Gastrocnemius medialis (tissue), 4 donors: ENCODE results near the gene MBNL2. TPM values are rescaled to one million over a fixed set of nuclear protein-coding genes. Genes with fewer than 3 reads are reported as not detected.

ENCODE experiments used
- ATAC-seq, 2 donors: fragments of 150-250 bp; one replicate each; pipeline ENCODE4 v1.9.1; 2016
- DNase-seq, 2 donors: peaks; one replicate each; pipeline ENCODE4 v3.0.0-alpha.2; 2019
- H3K27ac ChIP-seq, 4 donors: fragments of 200-600 bp; sonication (generic); 1 replicate in 1 of 4; 2 replicates in 3 of 4; pipeline ENCODE4 v1.5.1; 2016 to 2018; ENCODE audit warnings: mild to moderate bottlenecking in 2 of 4, moderate library complexity in 1 of 4
- H3K27me3 ChIP-seq, 3 donors: fragments of 200-600 bp; sonication (generic) in 2 of 3; 1 replicate in 1 of 3; 2 replicates in 2 of 3; pipeline versions ENCODE4 v1.5.1 to v1.6.0; 2016 to 2019; ENCODE audit warnings: mild to moderate bottlenecking in 1 of 3, moderate library complexity in 1 of 3
- H3K36me3 ChIP-seq, 2 donors: fragments of 200-600 bp; sonication (generic) in 1 of 2; one replicate each; pipeline ENCODE4 v1.5.1; 2017 to 2018
- H3K4me1 ChIP-seq, 2 donors: fragments of 200-600 bp; sonication (generic) in 1 of 2; one replicate each; pipeline ENCODE4 v1.5.1; 2016 to 2017; ENCODE audit warnings: mild to moderate bottlenecking in 2 of 2
- H3K4me3 ChIP-seq, 4 donors: fragments of 200-600 bp; sonication (generic) in 3 of 4; 1 replicate in 1 of 4; 2 replicates in 3 of 4; pipeline ENCODE4 v1.5.1; 2016 to 2019; ENCODE audit warnings: mild to moderate bottlenecking in 2 of 4
- H3K9me3 ChIP-seq, 3 donors: fragments of 200-600 bp; sonication (generic) in 2 of 3; 1 replicate in 1 of 3; 2 replicates in 2 of 3; pipeline ENCODE4 v1.5.1; 2016 to 2019
- CTCF ChIP-seq, 5 experiments: fragments of 450-650 bp in 3 of 5; fragments of 200-600 bp in 2 of 5; sonication (generic) in 2 of 5; IDR thresholded peaks in 4 of 5; conservative IDR thresholded peaks in 1 of 5; 1 replicate in 4 of 5; 2 replicates in 1 of 5; pipeline ENCODE4 v1.5.1; 2016 to 2019; ENCODE audit warnings: antibody characterized with exemption in 5 of 5, mild to moderate bottlenecking in 3 of 5, moderate library complexity in 3 of 5
- POLR2A ChIP-seq, 2 donors: fragments of 450-650 bp; IDR thresholded peaks; one replicate each; pipeline ENCODE4 v1.6.1; 2017; ENCODE audit warnings: antibody characterized with exemption in 2 of 2, mild to moderate bottlenecking in 2 of 2, moderate library complexity in 2 of 2
- in situ Hi-C, 4 donors: fragments of 200-750 bp; cut with MboI; loops; one replicate each; pipeline versions ENCODE4 v1.15.0 to v1.8.0; 2017; ENCODE audit warnings: low sequenced_read_pairs in 4 of 4
- intact Hi-C: fragments of 100-400 bp; cut with DNase I; formaldehyde crosslinking; loops from one replicate; pipeline ENCODE4 v1.15.1; 2023; ENCODE audit warnings: low total_unique reads
- total RNA-seq, 4 donors: library from RNA; depleted of rRNA; stranded (reverse); fragments of >200 nt; gene quantifications; one replicate each; pipeline versions ENCODE4 v1.1.0 to v1.2.3, GENCODE V29; 2016

Gene MBNL2
- total RNA-seq, 4 donors from 2014 or later = 47.9 to 92.0 (median 71.3) TPM

DNA sequence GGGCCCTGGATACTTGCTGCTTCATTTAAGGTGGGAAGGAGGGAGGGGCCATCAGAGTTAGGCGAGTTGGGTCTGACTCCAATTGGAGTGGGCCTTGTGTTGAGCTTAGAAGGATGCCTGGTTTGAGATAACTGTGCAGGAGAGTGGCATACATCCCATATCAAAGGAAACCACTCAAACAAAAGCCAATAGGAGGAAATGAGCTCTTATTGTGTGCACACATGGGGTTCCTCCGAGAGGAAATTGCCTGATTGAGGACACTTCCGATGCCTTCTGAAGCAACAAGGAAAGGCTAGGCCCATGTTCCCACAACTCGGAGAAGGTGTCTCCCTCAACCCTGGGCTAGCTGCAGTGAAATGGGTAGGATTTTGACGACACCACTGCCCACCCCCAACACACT lies 19.6 kb downstream of the MBNL2 start:
- Histone ChIP-seq H3K4me1 (peaks cover 91 to 99% of the 10 kb centered on the region in 2 donors), H3K27ac (peak overlapping the region; percentile 62 to 76 (median 68)), H3K27me3 (no peaks in the 10 kb centered on the region), H3K9me3 (no peaks in the 10 kb centered on the region), H3K4me3 (no peak overlapping the region), H3K36me3 (no peaks in the 10 kb centered on the region)
- DNase-seq (no peak), ATAC-seq (peak; percentile 28 to 29)
- intact Hi-C loops = loop anchor here (2.0 kb wide), 1 partner anchor 15 kb away; no protein-coding TSS in a partner anchor
- in situ Hi-C loops = no loop called here
- no peak for TF ChIP-seq POLR2A (IDR thresholded peaks at IDR 0.05)

DNA sequence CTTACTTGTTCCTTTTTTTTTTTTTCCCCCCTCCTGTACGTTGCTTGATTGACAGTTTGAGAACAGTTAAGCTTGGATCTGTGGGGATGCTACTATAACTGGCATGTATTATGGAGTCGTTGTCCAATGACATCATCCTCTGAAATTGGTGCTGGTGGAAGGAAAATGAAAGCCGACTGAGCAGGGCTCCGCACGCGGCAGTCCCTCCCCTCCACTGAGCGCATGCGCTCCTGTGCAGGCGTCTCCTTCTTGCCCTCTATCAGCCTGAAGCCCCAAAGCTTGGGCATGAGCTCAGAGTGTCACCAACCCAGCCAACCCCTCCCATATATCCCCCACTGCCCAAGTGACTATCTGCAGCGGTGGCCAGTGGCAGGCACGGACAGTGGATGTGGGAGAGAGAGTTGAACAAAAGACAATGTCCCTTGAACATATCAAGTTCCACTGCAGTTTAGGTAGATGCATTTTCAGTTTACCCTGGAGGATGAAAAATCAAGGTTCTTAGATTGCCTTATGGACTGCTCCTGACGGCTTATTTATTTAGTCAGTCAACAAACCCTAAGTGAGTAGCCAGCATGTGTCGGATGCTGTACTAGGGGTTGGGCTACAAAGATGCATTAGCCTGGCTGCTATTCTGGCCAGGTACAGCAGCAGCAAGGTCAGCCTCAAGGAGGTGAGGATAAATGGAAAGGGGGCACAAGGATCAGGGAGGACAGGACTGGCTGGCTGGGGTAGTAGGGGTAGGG lies 20.8 kb downstream of the MBNL2 start:
- H3K27me3 ChIP-seq = no peaks in the 10 kb centered on the region
- DNase-seq (peak in 1 of 2 donors; percentile 66), ATAC-seq (peak; percentile 80 to 83)
- H3K36me3 ChIP-seq = no peaks in the 10 kb centered on the region
- intact Hi-C loops (no loop called here), in situ Hi-C loops (no loop called here)
- H3K9me3 ChIP-seq = no peaks in the 10 kb centered on the region
- peak overlapping the region; percentile 2 to 29 (median 14) for H3K4me3 ChIP-seq
- TF ChIP-seq POLR2A (IDR thresholded peaks at IDR 0.05) = no peak
- TF ChIP-seq CTCF (IDR thresholded peaks at IDR 0.05 in 4 of 5, conservative IDR thresholded peaks at IDR 0.05 in 1 of 5) = no peak
- peak overlapping the region; percentile 62 to 76 (median 68) for H3K27ac ChIP-seq
- peaks cover 88 to 99% of the 10 kb centered on the region in 2 donors for H3K4me1 ChIP-seq

DNA sequence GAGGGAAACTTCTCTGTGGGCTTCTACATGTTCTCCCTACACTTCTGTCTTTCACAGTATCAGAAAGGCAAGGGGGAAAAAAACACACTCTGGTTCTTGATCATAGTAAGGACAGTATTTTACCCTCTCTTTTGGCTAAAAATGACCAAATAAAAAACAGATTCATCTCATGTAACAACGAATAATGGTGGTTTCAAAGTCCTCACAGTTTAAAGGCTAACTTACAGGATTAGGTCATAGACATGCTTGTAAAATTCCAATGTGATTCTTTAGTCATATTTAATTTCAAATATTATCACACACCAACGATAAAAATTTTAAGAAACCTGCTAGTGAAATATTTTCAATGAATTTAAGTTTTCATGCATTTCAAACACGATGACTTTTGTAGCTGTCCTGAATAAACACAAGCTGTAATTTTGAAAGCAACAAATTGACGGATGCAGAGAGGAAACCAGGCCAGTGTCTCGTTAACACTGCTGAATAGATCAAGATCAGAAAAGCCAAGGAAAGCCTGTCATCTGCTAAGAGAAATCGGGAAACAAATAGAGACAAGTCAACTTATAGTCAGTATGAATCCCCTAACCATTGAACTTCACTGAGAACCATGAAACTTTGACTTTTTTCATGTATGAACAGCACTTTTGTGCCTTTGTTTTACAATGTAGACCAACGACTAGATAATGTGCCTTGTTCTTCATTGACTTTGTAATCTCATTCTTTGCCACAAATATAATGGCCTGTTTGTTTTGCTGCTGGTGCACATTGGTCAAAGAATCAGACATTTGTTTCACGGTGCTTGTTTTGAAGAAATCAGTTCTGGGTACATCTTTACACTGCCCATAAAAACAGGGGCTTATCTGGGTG lies 22.0 kb downstream of the MBNL2 start:
- H3K4me1 ChIP-seq = peaks cover 88 to 99% of the 10 kb centered on the region in 2 donors
- peak overlapping the region in 1 of 4 donors; percentile 18 for H3K4me3 ChIP-seq
- no peaks in the 10 kb centered on the region for H3K27me3 ChIP-seq
- TF ChIP-seq POLR2A (IDR thresholded peaks at IDR 0.05) (no peak), CTCF (IDR thresholded peaks at IDR 0.05 in 4 of 5, conservative IDR thresholded peaks at IDR 0.05 in 1 of 5) (no peak)
- H3K36me3 ChIP-seq = no peaks in the 10 kb centered on the region
- in situ Hi-C loops = no loop called here
- no peaks in the 10 kb centered on the region for H3K9me3 ChIP-seq
- DNase-seq = no peak
- intact Hi-C loops = no loop called here
- no peak for ATAC-seq
- peak overlapping the region; percentile 62 to 76 (median 68) for H3K27ac ChIP-seq

GRCh38 chr13:97245011-97245410 lies 22.9 kb downstream of the MBNL2 start:
- TF ChIP-seq CTCF (IDR thresholded peaks at IDR 0.05 in 4 of 5, conservative IDR thresholded peaks at IDR 0.05 in 1 of 5) (no peak), POLR2A (IDR thresholded peaks at IDR 0.05) (no peak)
- Histone ChIP-seq H3K27ac (peak overlapping the region; percentile 62 to 76 (median 68)), H3K4me3 (no peak overlapping the region), H3K4me1 (peaks cover 88 to 99% of the 10 kb centered on the region in 2 donors), H3K27me3 (no peaks in the 10 kb centered on the region), H3K36me3 (no peaks in the 10 kb centered on the region), H3K9me3 (no peaks in the 10 kb centered on the region)
- no peak for DNase-seq
- intact Hi-C loops = no loop called here
- ATAC-seq = no peak
- in situ Hi-C loops = no loop called here
